Glomerular visceral epithelial cell (primary cell): ENCODE results near the gene ANKRD35.
"Not testable (repeated sequence)": the region's sequence is repeated elsewhere in the genome, so short reads cannot be mapped to it uniquely, and the experiment has no call there.

Source experiments
- DNase-seq: peaks from one replicate; pipeline ENCODE4 v3.0.0-alpha.2; 2016; ENCODE audit errors: extremely low spot score

The ANKRD35 gene

GRCh38 chr1:145857170-145857569 lies 28.5 kb downstream of the ANKRD35 start:
- DNase-seq: no peak

- no peak for DNase-seq
These were observed 30.2 kb downstream of the ANKRD35 start for GRCh38 chr1:145855426-145855948.

DNA sequence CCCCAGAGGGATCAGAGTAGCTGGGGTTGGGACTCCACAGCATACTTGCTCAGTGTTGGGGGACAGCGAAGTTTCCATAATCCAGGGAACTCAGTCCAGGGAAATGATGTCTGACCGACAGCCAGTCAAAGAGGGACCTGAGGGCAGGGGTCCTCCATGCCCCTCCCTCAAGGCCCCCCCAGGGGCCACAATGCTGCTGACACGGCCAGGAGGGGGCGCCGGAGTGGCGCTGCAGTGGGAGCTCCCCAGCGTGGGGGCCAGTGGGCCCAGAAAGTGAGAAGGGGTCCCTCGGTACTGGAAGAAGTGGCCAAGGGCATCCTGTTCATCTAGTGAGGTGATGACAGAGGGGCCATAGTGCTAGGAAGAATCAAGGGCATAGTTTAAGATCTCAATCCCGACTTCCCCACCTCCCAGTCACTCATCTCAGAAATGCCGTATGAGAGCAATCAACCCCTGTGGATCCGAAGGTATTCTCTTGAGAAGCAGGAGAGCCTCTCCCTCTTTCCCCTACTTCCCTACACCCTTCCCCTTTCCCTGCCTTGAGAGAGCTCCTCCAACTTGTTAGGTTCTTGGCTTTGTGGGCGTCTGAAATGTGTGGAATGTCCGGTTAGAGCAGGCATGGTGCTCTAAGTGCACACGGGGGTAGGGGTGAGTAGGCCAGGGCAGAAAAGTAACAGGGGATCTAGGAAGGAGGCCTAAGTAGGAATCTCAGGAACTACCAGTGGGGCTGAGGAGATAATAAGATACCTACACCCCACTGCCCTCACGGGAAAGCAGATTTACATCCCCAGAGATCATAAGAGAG lies 36.1 kb downstream of the ANKRD35 start:
- peak; percentile 77 for DNase-seq

- no peak for DNase-seq
These were observed 37.8 kb downstream of the ANKRD35 start for GRCh38 chr1:145847827-145848226.

GRCh38 chr1:145846201-145846612 lies 39.5 kb downstream of the ANKRD35 start:
- DNase-seq: peak; percentile 23

- DNase-seq: peak; percentile 80
These were observed 40.0 kb downstream of the ANKRD35 start, which contains the start of gene NUDT17 for GRCh38 chr1:145845514-145846161. Gene NUDT17, plus strand, starts transcription at chr1:145845630. Its CDS starts 11 bp downstream, at chr1:145845641.

DNA sequence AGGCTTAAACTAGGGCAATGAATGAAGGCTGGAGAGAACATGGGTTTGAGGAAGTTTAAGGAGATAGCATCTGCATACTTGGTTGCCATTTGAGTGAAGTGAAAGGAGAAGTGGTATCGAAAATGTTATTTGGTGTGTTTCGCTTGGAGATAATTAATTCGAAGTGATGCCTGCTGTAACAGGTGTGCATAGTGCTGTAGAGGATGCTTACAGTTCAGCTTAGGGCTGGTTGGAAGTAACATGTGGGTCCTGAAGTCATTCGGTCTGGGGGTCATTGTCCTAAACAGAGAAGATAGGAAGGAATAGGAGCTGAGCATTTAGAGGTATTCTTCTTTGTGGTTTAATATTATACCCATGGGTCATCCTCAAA lies 40.5 kb downstream of the ANKRD35 start:
- no peak for DNase-seq

DNA sequence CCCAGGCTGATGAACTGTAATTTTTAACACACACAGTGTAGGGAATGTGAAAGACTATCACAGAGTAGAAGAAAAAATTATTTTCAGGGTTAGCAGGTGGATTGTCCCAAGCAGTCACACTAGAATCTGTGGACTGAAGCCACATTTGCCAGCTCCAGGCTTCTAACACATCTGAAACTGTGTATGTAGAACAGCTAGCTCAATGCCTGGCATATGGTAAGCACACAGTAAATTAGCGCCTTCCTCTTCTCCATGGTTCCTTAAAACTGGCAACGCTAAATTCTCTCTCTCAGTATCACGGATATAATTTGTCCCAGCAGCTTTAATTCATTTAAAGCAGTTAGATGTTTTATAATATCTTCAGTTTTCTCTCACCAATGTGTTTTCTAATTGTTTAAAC lies 42.6 kb downstream of the ANKRD35 start:
- no peak for DNase-seq

GRCh38 chr1:145837656-145838055 lies 48.0 kb downstream of the ANKRD35 start:
- DNase-seq: no peak

- DNase-seq: not testable (repeated sequence)
These were observed 54.9 kb downstream of the ANKRD35 start for GRCh38 chr1:145830810-145831209.

DNA sequence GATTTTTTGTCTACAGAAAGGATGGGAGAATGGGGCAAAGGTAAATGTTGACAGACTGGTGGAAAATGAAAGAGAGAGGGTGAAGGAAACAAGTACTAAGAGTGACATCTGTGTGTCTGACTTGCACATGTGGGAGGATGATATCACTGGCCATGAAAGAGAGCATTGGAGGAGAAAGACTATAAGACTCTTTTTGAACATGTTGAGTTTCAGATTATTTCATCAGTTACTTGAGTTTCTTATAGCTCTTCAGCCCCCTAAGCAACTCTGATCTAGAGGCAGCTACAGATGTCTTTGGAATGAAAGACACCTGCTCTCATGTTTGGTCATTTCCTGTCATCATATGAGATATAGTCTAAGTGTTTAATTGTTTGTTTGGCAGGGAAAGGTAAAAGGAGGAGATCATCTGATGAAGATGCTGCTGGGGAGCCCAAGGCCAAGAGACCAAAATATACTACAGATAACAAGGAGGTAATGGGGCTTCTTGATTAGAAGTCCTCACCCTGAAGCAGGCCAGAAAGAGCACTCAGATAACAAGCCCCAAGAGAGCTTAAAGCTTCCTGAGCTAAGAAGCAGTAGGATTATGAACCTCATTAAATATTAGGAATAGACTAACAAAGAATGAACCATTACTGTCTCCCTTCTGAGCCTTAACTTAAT lies 57.2 kb downstream of the ANKRD35 start:
- no peak for DNase-seq

GRCh38 chr1:145827966-145828365 lies 57.7 kb downstream of the ANKRD35 start:
- no peak for DNase-seq

GRCh38 chr1:145826030-145826429 lies 59.6 kb downstream of the ANKRD35 start:
- no peak for DNase-seq

GRCh38 chr1:145824499-145824842 lies 61.2 kb downstream of the ANKRD35 start:
- DNase-seq: no peak

DNA sequence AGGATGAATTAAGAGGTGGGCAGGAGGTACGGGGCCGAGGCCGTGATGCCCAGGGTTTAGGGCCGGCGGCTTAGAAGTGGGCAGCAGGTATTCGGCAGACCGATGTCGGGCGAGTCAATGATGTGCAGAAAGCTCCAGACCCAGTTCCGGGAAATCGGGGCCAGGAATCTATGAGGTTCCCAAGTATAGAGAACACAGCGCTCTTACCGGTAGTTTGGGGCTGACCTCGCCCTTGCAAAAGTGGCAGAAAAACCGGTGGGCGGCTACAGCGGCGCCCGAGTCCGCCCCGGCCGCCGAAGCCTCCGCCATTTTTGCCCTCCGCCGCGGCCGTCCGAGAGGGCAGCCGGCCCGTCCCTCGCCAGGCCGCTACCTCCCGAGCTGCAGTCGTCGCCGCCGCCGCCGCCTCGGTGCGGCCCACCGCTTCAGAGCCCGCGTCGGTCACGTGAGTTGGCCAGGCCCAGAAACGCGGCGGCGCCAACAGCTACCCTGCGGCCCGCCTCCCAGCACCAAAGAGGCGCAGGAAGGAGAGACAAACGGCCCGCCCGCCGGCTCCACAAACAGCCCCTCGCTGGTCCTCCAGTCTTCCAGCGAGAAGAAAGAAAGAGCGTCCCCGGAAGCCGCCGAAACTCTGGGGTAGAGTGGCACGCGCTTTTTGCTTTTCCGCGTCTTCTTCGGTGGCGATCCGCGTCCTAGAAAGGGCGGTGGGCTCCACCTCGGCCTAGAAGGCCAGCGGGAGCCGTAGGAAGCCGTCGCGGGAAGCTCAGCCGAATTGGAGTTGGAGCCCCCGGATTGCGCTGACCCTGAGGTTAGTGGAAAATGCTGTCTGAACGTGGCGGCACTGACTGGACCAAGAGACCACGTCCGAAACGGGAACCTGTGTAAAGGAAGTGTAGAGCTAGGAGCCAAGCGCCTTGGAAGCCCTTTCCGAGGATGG lies 61.8 kb downstream of the ANKRD35 start, which contains the start of the genes POLR3C and RNF115:
TSS of gene POLR3C (plus strand) at position 636 of the 934 bp plus-strand sequence. CDS start 1,577 bp downstream, outside the sequence.
TSS of gene RNF115 (minus strand) at position 531 of the 934 bp plus-strand sequence. CDS start at position 309, 222 bp downstream.
- peak; percentile 94 for DNase-seq

DNA sequence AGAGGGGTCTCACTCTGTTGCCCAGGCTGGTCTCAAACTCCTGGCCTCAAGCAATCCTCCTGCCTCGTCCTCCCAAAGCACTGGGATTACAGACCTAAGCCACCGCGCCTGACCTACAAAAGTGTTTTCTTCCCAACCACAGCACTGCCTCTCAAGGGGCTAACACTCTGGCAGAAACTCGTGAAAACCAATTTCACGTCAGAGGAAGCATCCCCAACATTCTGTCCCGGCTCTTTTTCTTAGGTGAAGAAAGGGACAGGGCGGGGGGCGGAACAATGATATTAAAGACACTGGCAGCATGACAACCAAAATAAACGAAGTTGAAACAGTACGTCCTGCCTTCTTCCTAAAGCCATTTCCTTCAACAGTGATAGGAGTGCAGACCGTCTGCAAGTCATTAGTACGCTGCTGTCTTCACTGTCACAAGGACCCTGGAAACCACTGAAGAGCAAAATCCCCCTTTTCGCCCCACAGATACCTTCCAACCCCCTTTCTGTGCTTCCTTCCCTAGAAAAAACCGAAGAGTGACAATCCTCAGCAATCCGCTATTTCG lies 62.8 kb downstream of the ANKRD35 start:
- DNase-seq: not testable (repeated sequence)

DNA sequence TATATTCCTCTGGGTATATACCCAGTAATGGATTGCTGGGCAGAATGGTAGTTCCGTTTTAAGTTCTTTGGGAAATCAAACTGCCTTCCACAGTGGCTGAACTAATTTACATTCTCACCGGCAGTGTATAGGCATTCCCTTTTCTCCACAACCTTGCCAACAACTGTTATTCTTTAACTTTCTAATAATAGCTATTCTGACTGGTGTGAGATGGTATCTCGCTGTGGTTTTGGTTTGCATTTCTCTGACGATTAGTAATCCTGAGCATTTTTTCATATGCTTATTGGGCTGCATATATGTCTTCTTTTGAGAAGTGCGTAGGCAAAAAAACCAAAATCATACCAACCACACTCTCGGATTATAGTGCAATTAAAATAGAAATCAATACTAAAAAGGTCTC lies 67.6 kb downstream of the ANKRD35 start:
- peak; percentile 69 for DNase-seq
